GM04503 (cell line): Measurements from ENCODE around the gene LIG3.
"Not testable (repeated sequence)": the region's sequence is repeated elsewhere in the genome, so short reads cannot be mapped to it uniquely, and the experiment has no call there.

ENCODE experiments used
- DNase-seq: peaks from one replicate; pipeline ENCODE4 v3.0.0-alpha.2; 2012; ENCODE audit warnings: low read depth

The LIG3 gene

DNA sequence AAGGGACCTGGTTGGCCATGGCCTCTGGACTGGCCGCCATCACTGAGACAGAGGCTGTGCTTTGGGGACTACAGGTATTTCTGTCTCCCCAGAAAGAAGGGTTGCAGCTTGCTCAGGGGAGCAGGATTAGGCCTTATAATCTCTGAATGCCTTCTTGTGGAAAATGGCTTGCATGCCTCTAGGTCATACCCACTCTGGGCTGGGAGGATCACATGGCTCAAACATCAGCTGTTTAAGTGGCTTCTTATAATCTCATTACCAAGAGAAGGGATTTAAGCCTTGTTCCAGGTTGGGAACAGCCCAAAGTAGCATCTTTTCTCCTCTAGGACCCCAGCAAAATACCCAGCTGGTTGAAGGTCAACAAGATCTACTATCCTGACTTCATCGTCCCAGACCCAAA lies 19.1 kb downstream of the LIG3 start:
- no peak for DNase-seq

DNA sequence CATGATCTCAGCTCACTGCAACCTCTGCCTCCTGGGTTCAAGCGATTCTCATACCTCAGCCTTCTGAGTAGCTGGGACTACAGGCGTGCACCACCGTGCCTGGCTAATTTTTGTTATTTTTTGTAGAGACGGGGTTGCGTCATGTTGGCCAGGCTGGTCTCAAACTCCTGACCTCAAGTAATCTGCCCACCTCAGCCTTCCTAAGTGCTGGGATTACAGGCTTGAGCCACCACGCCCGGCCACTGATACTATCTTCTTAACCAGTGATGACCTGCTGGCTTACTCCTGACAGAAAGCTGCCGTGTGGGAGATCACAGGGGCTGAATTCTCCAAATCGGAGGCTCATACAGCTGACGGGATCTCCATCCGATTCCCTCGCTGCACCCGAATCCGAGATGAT lies 20.7 kb downstream of the LIG3 start:
- not testable (repeated sequence) for DNase-seq

- DNase-seq: no peak
Observed at GRCh38 chr17:35001549-35001948, 21.2 kb downstream of the LIG3 start.

- DNase-seq: no peak
Observed at GRCh38 chr17:35002876-35003551, 22.7 kb downstream of the LIG3 start.

DNA sequence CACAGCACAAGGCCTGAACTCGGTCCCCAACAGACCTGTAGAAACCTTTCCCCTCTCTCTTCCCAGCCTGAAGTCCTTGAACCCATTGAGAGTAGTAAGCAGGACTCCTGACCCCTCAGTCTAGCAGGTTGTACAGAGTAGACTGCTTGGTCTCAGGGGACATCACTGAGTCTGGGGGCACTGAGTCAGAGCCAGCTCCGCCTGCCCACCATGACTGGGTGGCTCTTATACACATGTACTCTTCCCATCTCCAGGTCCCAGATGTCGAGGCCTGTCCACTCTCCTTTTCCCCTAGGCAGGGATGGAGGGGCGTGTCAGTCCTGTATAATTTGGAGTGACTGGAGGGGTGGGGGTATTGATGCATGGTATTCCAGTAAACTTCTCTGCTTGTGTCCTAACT lies 23.5 kb downstream of the LIG3 start:
- no peak for DNase-seq

GRCh38 chr17:35006345-35006744 lies 26.0 kb downstream of the LIG3 start:
- no peak for DNase-seq

DNA sequence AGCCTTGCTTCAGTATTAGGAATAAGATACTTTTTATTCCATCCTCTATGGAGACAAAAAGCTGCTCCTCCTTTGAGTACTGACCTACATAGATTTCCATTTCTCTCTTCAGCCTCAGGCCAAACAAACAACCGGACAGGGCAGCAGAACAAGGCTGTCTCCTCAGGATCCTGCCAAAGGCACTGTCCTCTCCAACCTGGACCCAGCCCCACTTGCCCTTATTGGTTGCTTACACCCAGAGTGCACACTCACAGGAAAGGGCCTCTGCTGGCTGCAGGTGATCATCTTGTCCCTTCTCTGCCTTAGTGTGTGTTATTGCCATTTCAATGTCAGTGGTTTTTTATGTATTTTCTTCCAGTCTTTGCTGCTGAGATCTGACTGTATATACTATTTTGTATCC lies 26.6 kb downstream of the LIG3 start:
- no peak for DNase-seq

DNA sequence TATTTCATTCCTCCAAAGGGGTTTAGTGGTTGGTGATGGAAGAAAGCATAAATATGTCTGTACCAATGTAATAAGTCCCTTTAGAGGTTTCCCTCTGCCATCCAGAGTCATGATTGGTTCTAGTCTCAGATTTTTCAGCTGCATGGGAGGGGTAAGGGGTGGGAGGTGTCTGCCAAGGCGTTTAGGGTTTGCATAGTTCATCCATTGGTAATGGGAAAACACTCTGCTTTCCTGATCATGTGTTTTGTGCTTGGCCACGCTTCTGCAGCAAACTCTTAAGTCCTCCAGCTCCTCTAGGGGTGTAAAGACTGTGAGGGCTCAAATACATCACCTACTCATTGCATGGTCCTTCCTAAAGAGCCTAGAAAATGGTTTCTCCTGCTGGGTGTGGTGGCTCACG lies 29.8 kb downstream of the LIG3 start:
- no peak for DNase-seq

DNA sequence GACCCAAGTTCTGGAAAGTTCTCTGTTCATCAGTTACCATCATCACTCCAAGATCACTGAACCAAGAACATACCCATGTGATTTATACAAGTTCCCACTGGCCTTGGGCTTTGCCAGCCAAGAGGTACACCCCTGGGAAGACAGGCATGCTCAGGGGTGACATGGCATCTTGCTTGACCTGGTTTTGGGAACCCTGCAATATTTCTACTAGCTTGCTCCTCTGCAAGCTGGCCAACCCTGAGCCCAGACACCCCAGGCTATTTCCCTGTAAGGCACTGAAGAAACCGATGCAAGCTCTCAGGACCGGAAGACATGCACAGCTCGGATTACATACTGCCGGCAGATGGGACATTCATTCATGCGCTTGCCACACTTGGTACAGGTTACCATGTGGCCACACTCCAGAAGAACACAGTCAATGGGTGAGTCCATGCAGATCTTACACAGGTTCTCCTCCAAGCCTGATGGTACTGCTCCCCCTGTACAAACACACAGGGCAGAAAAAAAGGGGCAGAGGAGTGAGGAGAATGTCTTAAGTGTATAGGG lies 31.4 kb downstream of the LIG3 start:
- DNase-seq: no peak

GRCh38 chr17:35016369-35016768 lies 36.1 kb downstream of the LIG3 start:
- no peak for DNase-seq

GRCh38 chr17:35017021-35017420 lies 36.7 kb downstream of the LIG3 start:
- DNase-seq: no peak

GRCh38 chr17:35018814-35019213 lies 38.5 kb downstream of the LIG3 start:
- DNase-seq: no peak

- no peak for DNase-seq
Observed at GRCh38 chr17:35019386-35020179, 39.3 kb downstream of the LIG3 start.

DNA sequence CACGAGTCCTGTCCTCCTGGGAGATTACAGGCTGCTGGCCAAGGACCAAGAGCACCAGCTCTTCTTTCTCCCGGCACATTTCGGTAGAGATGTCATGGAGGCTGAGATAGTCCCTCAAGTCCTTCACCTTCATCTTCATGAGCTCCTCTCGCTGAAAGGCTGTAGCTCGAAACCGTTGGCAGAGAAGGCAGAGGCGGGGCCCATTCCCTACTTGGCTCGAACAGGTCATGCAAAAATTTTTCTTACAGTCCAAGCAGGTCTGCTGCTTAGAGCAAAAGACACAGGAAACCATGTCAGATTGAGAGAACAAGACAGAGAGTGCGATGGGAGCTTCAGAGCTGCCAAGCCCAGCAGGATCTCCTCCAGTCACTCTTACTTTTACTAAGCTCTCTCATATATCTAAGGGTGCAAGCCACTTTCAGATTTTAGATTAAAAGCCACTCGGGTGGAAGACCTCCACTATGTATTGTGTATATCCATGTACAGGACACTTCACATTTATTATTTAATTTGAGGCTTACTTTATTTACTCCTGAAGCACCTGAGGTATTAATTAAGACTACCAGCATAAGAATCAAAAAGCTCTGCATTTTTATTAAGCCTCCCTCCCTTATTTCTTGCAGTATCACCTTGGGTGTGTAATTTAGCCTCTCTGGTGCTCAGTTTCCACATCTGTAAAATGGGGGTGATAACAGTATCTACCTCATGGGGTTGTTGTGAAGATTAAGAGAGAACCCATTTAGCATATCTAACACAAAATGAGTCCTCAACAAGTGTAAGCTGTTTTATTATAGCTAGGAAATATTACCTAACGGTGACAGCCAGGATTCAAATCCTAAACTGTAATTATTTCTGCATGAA lies 41.4 kb downstream of the LIG3 start:
- DNase-seq: no peak

DNA sequence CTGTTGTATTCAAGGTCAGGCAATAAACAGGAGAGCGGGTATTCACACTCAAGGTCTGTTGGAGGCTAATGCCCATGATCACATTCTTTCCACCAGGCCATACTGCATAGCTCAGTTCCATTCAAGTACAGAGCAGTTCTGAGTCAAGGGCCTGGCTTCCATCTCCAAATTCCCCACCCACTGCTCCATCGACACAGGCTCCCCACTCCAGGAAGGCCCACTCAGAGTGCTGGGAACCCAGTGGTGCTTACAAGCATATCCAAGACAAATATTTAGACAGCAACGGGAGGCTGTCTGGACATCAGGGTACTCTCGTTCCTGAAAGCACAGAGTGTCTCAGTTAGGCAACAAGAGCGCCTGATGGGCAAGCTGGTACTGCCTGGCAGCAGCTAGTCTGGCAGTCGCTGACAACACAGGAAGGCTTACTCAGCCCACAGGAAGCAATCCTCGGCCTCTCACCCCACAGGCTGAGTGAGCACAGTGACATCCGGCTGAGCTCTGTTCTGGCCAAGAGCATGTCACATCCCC lies 42.3 kb downstream of the LIG3 start:
- peak; percentile 45 for DNase-seq

GRCh38 chr17:35023538-35023937 lies 43.2 kb downstream of the LIG3 start:
- DNase-seq: no peak

DNA sequence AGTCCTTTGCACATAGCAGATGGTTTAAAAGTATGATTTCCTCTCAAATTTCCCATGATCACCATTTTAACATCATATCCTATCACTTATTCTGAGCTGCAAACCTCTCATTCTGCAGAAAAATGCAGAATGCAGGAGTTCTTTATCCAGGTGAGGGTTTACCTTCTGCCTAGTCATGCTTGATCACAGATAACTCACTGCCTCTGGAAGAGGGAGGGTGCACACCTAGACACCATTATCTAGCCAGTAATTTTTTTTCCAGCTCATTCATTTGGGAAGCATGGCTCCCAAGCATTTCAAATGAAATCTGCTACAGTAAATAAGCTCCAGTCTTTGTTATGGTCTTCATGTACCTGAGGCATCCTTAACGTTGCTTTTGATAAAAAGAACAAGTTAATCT lies 45.2 kb downstream of the LIG3 start:
- no peak for DNase-seq

DNA sequence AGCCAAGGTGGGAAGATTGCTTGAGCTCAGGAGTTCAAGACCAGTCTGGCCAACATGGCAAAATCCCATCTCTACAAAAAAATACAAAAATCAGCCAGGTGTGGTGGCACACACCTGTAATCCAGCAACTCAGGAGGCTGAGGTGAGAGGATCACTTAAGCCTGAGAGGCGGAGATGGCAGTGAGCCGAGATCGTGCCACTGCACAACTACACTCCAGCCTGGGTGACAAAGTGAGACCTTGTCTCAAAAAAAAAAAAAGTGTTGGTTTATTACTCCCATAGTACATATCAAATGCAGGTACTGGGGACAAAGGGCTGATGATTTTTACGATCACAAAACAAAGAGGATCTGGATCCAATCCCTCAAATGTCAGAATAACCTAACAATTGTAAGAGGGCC lies 47.8 kb downstream of the LIG3 start:
- DNase-seq: not testable (repeated sequence)

GRCh38 chr17:35028531-35029262 lies 48.4 kb downstream of the LIG3 start:
- DNase-seq: no peak

GRCh38 chr17:35030780-35031179 lies 50.5 kb downstream of the LIG3 start:
- DNase-seq: no peak

DNA sequence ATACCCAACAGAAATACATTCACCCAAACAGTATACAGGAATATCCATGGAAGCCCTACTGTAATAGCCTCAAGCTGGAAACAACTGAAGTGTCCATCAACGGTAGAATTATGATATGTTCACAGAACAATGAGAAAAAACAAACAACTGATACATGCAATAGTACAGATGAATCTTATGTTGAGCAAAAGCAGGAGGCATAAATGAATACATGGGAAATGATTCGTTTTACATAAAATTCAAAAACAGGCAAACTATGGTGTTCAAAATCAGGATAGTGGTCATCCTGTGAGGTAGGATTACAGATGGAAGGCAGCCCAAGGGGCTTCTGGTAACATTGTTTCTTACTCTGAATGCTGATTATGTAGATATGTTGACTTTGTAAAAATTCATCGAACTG lies 58.1 kb downstream of the LIG3 start:
- DNase-seq: no peak

- no peak for DNase-seq
Observed at GRCh38 chr17:35041390-35041789, 61.1 kb downstream of the LIG3 start.
